GM19351 (cell line): ENCODE results near the gene WFDC10A.
"Not testable (repeated sequence)": the region's sequence is repeated elsewhere in the genome, so short reads cannot be mapped to it uniquely, and the experiment has no call there.

ENCODE experiments used
- ATAC-seq: cut with Tn5 transposase; IDR thresholded peaks from one replicate; pipeline ENCODE4 v1.9.1; 2021; ENCODE audit warnings: mild to moderate bottlenecking, moderate library complexity; ENCODE audit not compliant: unreplicated experiment

Gene WFDC10A

GRCh38 chr20:45647441-45648050 lies 18.0 kb downstream of the WFDC10A start:
- ATAC-seq = no peak

GRCh38 chr20:45649312-45649863 lies 19.8 kb downstream of the WFDC10A start:
- no peak for ATAC-seq

- ATAC-seq = not testable (repeated sequence)
Measured at GRCh38 chr20:45651726-45652125, 22.2 kb downstream of the WFDC10A start.

- not testable (repeated sequence) for ATAC-seq
Measured at GRCh38 chr20:45657038-45657437, 27.5 kb downstream of the WFDC10A start.

DNA sequence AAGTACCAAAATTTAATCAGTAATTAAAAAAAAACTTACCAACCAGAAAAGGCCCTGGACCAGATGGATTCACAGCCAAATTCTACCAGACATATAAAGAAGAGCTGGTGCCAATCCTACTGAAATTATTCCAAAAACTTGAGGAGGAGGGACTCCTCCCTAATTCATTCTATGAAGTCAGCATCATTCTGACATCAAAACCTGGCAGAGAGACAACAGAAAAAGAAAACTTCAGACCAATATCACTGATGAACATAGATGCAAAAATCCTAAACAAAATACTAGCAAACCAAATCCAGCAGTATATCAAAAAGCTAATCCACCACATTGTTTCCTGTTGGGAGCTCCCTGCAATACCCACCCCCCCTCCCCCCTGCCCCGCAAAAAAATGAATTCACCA lies 40.6 kb downstream of the WFDC10A start, which contains the start of gene WFDC11:
TSS of gene WFDC11 (minus strand) at position 101 of the 400 bp plus-strand sequence. CDS start 19,639 bp downstream, outside the sequence.
- ATAC-seq = no peak

DNA sequence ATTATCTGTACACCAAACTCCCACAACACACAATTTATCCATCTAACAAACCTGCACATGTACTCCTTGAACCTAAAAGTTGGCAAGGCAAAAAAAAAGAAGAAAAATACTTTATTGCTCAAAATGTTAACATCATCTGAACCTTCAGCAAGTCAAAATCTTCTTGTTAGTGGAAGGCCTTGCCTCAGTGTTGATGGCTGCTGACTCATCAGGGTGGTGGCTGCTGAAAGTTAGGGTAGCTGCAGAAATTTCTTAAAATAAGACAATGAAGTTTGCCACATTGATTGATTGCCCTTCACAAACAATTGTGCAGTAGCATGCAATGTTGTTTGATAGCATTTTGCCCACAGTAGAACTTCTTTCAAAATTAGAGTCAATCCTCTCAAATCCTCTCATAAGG lies 43.2 kb downstream of the WFDC10A start:
- ATAC-seq = no peak

DNA sequence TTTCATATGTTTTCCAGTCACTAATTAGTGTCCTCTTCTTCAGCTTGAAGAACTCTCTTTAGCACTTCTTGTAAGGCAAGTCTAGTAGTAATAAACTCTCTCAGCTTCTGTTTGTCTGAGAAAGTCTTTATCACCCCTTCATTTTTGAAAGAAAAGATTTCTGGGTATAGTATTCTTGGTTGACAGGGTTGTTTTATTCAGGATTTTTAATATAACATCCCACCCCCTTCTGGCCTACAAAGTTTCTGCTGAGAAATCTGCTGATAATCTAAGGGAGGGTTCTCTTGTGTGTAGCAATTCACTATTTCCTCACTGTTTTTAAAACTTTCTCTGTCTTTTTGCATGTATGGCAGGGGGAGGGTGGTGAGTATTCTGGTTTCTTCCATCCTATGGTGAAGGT lies 50.1 kb downstream of the WFDC10A start:
- ATAC-seq = no peak
